Hepatocyte (in vitro differentiated cells): ENCODE measurements around the gene NPAS3. TPM values are rescaled to one million over a fixed set of nuclear protein-coding genes. Genes with fewer than 3 reads are reported as not detected.

Experiments
- DNase-seq: peaks from one replicate; pipeline ENCODE4 v3.0.0-alpha.2; 2016; ENCODE audit warnings: low spot score
- H2AFZ ChIP-seq: fragments of 200-600 bp; sonication (generic); 2 replicates; pipeline ENCODE4 v1.6.0; 2016; ENCODE audit warnings: antibody characterized with exemption, mild to moderate bottlenecking
- H3K27ac ChIP-seq: fragments of 200-600 bp; sonication (generic); 2 replicates; pipeline ENCODE4 v1.5.1; 2016; ENCODE audit warnings: mild to moderate bottlenecking
- H3K27me3 ChIP-seq: fragments of 200-600 bp; sonication (generic); 2 replicates; pipeline ENCODE4 v1.6.1; 2016
- H3K36me3 ChIP-seq: fragments of 200-600 bp; sonication (generic); replicated peaks from 2 replicates; pipeline ENCODE4 v1.5.1; 2016; ENCODE audit warnings: low read depth; ENCODE audit not compliant: insufficient read depth
- H3K4me1 ChIP-seq: fragments of 200-600 bp; sonication (generic); 2 replicates; pipeline ENCODE4 v1.5.1; 2016; ENCODE audit warnings: mild to moderate bottlenecking, moderate library complexity; ENCODE audit not compliant: insufficient read depth
- H3K4me2 ChIP-seq: fragments of 200-600 bp; sonication (generic); 2 replicates; pipeline ENCODE4 v1.6.0; 2016
- H3K4me3 ChIP-seq: fragments of 200-600 bp; sonication (generic); 2 replicates; pipeline ENCODE4 v1.5.1; 2016; ENCODE audit warnings: mild to moderate bottlenecking
- H3K79me2 ChIP-seq: fragments of 200-600 bp; sonication (generic); 2 replicates; pipeline ENCODE4 v1.6.0; 2017; ENCODE audit warnings: mild to moderate bottlenecking
- H3K9me2 ChIP-seq: fragments of 200-600 bp; sonication (generic); replicated peaks from 2 replicates; pipeline ENCODE4 v1.6.0; 2017; ENCODE audit warnings: mild to moderate bottlenecking; ENCODE audit not compliant: insufficient read depth
- H3K9me3 ChIP-seq: fragments of 200-600 bp; sonication (generic); 2 replicates; pipeline ENCODE4 v1.5.1; 2016; ENCODE audit warnings: low read depth, mild to moderate bottlenecking
- H4K20me1 ChIP-seq: fragments of 200-600 bp; sonication (generic); 2 replicates; pipeline ENCODE4 v1.6.0; 2016; ENCODE audit warnings: mild to moderate bottlenecking; ENCODE audit not compliant: insufficient read depth, poor library complexity, severe bottlenecking
- CTCF ChIP-seq: fragments of 200-600 bp; sonication (generic); IDR thresholded peaks from 2 replicates; pipeline ENCODE4 v1.5.1; 2016; ENCODE audit warnings: antibody characterized with exemption, mild to moderate bottlenecking; ENCODE audit not compliant: poor library complexity
- EZH2 ChIP-seq: fragments of 200-600 bp; sonication (generic); IDR thresholded peaks from 2 replicates; pipeline ENCODE4 v1.6.1; 2016; ENCODE audit warnings: antibody characterized with exemption, mild to moderate bottlenecking, borderline replicate concordance
- EZH2phosphoT487 ChIP-seq: fragments of 200-600 bp; sonication (generic); IDR thresholded peaks from one replicate; pipeline ENCODE4 v1.6.1; 2018; ENCODE audit warnings: antibody characterized with exemption, mild to moderate bottlenecking, low read depth, moderate library complexity; ENCODE audit not compliant: unreplicated experiment, severe bottlenecking
- WGBS: methylation state at CpG from one replicate; pipeline ENCODE4 v1.1.6; 2016; ENCODE audit warnings: low lambda C conversion rate; ENCODE audit errors: missing lambda C conversion rate; 5-methylcytosine and 5-hydroxymethylcytosine counted together
- polyA plus RNA-seq: library from polyadenylated mRNA; unstranded; fragments of >200 nt; fragmentation: Nextera tagmentation; extraction: Ambion mirVana; gene quantifications from 2 replicates; pipeline ENCODE4 v1.2.1, GENCODE V29; 2016
- total RNA-seq: library from RNA; depleted of rRNA; stranded (reverse); fragments of >200 nt; gene quantifications from 2 replicates; pipeline ENCODE4 v1.2.3, GENCODE V29; 2014

The NPAS3 gene
- total and polyA plus RNA-seq, 2 experiments from 2014 or later, result 0.11 to 1.1 TPM

DNA sequence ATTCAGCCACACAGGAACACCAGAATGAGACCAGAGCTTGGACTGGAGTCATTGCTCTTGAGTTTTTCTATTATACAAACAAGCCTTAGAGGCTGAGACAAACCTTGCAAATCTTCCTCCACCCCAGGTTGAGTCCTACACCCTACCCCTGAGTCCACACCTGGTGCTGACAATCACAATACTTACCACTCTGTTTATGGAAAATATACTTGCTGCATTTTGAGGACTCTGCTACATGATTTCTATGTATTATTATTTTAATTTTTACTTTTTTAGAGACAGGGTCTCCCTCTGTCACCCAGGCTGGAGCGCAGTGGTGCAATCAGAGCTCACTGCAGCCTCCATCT lies 910.7 kb downstream of the NPAS3 start:
- H3K4me2 ChIP-seq, result no peak overlapping the region
- no peaks in the 10 kb centered on the region for H3K4me1 ChIP-seq
- H3K27me3 ChIP-seq, result no peaks in the 10 kb centered on the region
- no peaks in the 10 kb centered on the region for H4K20me1 ChIP-seq
- no peak overlapping the region for H2AFZ ChIP-seq
- no peaks in the 10 kb centered on the region for H3K9me3 ChIP-seq
- no peaks in the 10 kb centered on the region for H3K79me2 ChIP-seq
- no peak for DNase-seq
- WGBS, result 96% methylated on average over 1 of the region's 1 CpG
- no peak overlapping the region for H3K27ac ChIP-seq
- H3K9me2 ChIP-seq, result no peaks in the 10 kb centered on the region
- no peaks in the 10 kb centered on the region for H3K36me3 ChIP-seq
- no peak overlapping the region for H3K4me3 ChIP-seq
- TF ChIP-seq CTCF (no peak), EZH2phosphoT487 (no peak), EZH2 (no peak)

GRCh38 chr14:33850826-33851225 lies 912.1 kb downstream of the NPAS3 start:
- no peaks in the 10 kb centered on the region for H3K9me2 ChIP-seq
- no peaks in the 10 kb centered on the region for H3K27me3 ChIP-seq
- H3K27ac ChIP-seq, result no peak overlapping the region
- H3K79me2 ChIP-seq, result no peaks in the 10 kb centered on the region
- no peaks in the 10 kb centered on the region for H4K20me1 ChIP-seq
- no peak for DNase-seq
- no peaks in the 10 kb centered on the region for H3K4me1 ChIP-seq
- WGBS, result 85% methylated on average over 7 of the region's 7 CpGs
- H3K4me2 ChIP-seq, result no peak overlapping the region
- H2AFZ ChIP-seq, result no peak overlapping the region
- no peaks in the 10 kb centered on the region for H3K9me3 ChIP-seq
- H3K4me3 ChIP-seq, result no peak overlapping the region
- H3K36me3 ChIP-seq, result no peaks in the 10 kb centered on the region
- TF ChIP-seq EZH2phosphoT487 (no peak), CTCF (no peak)

- H2AFZ ChIP-seq, result no peak overlapping the region
- no peaks in the 10 kb centered on the region for H3K36me3 ChIP-seq
- no peak overlapping the region for H3K27ac ChIP-seq
- no peaks in the 10 kb centered on the region for H3K27me3 ChIP-seq
- H3K4me3 ChIP-seq, result no peak overlapping the region
- 74% methylated on average over 6 of the region's 6 CpGs for WGBS
- H3K4me1 ChIP-seq, result no peaks in the 10 kb centered on the region
- no peak overlapping the region for H3K4me2 ChIP-seq
- TF ChIP-seq CTCF (no peak), EZH2 (no peak), EZH2phosphoT487 (no peak)
- no peaks in the 10 kb centered on the region for H3K9me2 ChIP-seq
- H3K9me3 ChIP-seq, result no peaks in the 10 kb centered on the region
- no peaks in the 10 kb centered on the region for H3K79me2 ChIP-seq
- no peak for DNase-seq
- no peaks in the 10 kb centered on the region for H4K20me1 ChIP-seq
Measured at GRCh38 chr14:33851366-33851765, 912.7 kb downstream of the NPAS3 start.

- no peak overlapping the region for H3K4me2 ChIP-seq
- 55% methylated on average over 5 of the region's 5 CpGs for WGBS
- no peaks in the 10 kb centered on the region for H3K27me3 ChIP-seq
- H3K36me3 ChIP-seq, result no peaks in the 10 kb centered on the region
- TF ChIP-seq EZH2 (no peak), CTCF (no peak), EZH2phosphoT487 (no peak)
- no peaks in the 10 kb centered on the region for H3K4me1 ChIP-seq
- H4K20me1 ChIP-seq, result no peaks in the 10 kb centered on the region
- no peaks in the 10 kb centered on the region for H3K79me2 ChIP-seq
- no peaks in the 10 kb centered on the region for H3K9me3 ChIP-seq
- H3K9me2 ChIP-seq, result no peaks in the 10 kb centered on the region
- no peak overlapping the region for H3K4me3 ChIP-seq
- no peak for DNase-seq
- no peak overlapping the region for H3K27ac ChIP-seq
- H2AFZ ChIP-seq, result no peak overlapping the region
Measured at GRCh38 chr14:33851931-33852330, 913.3 kb downstream of the NPAS3 start.
